Nephron (organoid): ENCODE measurements around the gene CEP192.
"Not testable (repeated sequence)": the region's sequence is repeated elsewhere in the genome, so short reads cannot be mapped to it uniquely, and the experiment has no call there.

Source experiments
- H3K27ac Mint-ChIP-seq, 3 experiments: 2 replicates each; pipeline ENCODE4 v1.8.0; 2020; ENCODE audit warnings: mixed read lengths in 3 of 3, mild to moderate bottlenecking in 2 of 3, moderate library complexity in 1 of 3
- H3K27me3 Mint-ChIP-seq: 2 replicates; pipeline ENCODE4 v1.8.0; 2021; ENCODE audit warnings: low read depth, mild to moderate bottlenecking, moderate library complexity, mixed read lengths
- H3K36me3 Mint-ChIP-seq: 2 replicates; pipeline ENCODE4 v1.8.0; 2020; ENCODE audit warnings: low read depth, mixed read lengths
- H3K4me1 Mint-ChIP-seq: 2 replicates; pipeline ENCODE4 v1.8.0; 2020; ENCODE audit warnings: mixed read lengths
- H3K4me3 Mint-ChIP-seq, 3 experiments: 2 replicates each; pipeline ENCODE4 v1.8.0; 2020; ENCODE audit warnings: mild to moderate bottlenecking in 3 of 3, mixed read lengths in 3 of 3, moderate library complexity in 2 of 3
- H3K9me3 Mint-ChIP-seq: 2 replicates; pipeline ENCODE4 v1.8.0; 2020; ENCODE audit warnings: mixed read lengths
- TF ChIP-seq, protein P1 (sequence below), 3 experiments: fragments of 200-600 bp; sonication (generic); IDR thresholded peaks; one replicate each; pipeline ENCODE4 v1.5.0; 2021; ENCODE audit warnings: antibody characterized with exemption in 3 of 3; ENCODE audit not compliant: unreplicated experiment in 3 of 3

The CEP192 gene

DNA sequence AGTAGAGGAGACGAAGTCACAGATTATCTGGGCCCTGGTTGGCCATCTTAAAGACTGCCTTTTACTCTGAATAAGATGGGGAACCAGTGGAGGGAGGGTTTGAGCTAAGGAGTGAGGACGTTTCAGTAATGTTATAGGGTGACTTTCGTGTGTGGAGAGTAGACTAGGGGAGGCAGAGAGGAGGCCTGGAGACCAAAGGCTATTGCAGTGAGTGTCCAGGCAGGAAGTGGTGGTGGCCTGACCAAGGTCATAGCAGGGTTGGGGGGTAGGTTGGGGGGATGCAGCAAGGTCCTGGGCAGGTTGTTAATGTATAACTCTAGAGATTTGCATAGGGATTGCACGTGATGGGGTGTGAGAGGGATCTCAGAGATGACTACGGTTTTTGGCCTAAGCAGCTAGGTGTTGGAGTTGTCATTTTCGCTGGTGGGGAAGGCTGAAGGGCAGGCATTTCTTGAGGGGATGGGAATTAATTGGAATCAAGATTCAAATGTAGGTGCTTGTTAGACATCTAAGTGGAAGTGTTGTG, 4.9 kb downstream of the CEP192 start:
- Mint-ChIP-seq H3K27ac (no peak overlapping the region), H3K27me3 (no peaks in the 10 kb centered on the region), H3K4me3 (no peak overlapping the region), H3K4me1 (peaks cover 23% of the 10 kb centered on the region), H3K36me3 (no peaks in the 10 kb centered on the region), H3K9me3 (no peaks in the 10 kb centered on the region)
- TF ChIP-seq, protein P1, sequence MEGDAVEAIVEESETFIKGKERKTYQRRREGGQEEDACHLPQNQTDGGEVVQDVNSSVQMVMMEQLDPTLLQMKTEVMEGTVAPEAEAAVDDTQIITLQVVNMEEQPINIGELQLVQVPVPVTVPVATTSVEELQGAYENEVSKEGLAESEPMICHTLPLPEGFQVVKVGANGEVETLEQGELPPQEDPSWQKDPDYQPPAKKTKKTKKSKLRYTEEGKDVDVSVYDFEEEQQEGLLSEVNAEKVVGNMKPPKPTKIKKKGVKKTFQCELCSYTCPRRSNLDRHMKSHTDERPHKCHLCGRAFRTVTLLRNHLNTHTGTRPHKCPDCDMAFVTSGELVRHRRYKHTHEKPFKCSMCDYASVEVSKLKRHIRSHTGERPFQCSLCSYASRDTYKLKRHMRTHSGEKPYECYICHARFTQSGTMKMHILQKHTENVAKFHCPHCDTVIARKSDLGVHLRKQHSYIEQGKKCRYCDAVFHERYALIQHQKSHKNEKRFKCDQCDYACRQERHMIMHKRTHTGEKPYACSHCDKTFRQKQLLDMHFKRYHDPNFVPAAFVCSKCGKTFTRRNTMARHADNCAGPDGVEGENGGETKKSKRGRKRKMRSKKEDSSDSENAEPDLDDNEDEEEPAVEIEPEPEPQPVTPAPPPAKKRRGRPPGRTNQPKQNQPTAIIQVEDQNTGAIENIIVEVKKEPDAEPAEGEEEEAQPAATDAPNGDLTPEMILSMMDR (IDR thresholded peaks at IDR 0.05; ENCODE audit: unreplicated experiment in 3 of 3) = no peak

DNA sequence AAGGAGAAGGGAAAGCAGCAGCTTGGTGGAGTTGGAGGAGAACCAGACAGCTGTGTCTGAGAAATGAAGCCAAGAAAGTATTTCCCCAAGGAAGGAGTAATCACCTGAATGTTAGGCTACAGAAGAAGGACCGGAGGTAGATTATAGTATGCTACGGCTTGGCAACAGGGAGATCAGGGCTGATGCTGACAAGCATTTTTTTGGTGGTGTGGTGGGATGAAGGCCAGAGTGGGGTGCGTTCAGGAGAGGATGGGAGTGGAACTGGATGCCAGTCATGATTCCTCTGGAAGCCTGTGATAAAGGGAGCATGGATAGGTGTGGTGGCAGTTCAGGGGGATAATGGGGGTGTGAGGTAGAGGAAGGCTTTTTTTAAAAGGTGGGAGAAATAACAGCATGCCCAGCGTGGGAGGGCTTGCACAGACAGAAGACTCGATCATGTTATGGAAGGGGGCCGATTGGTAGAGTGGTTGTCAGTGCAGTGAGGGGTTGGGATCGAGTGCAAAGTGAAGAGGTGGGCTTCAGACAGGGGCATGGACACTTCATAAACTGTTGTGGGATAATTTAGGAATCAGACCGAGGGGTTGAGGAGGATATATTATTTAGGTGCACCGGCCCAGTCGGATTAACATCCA, 5.6 kb downstream of the CEP192 start:
- TF ChIP-seq, protein P1 (IDR thresholded peaks at IDR 0.05; ENCODE audit: unreplicated experiment in 3 of 3) = no peak
- Mint-ChIP-seq H3K9me3 (no peaks in the 10 kb centered on the region), H3K36me3 (no peaks in the 10 kb centered on the region), H3K4me3 (no peak overlapping the region), H3K27me3 (no peaks in the 10 kb centered on the region), H3K27ac (no peak overlapping the region), H3K4me1 (peaks cover 23% of the 10 kb centered on the region)

DNA sequence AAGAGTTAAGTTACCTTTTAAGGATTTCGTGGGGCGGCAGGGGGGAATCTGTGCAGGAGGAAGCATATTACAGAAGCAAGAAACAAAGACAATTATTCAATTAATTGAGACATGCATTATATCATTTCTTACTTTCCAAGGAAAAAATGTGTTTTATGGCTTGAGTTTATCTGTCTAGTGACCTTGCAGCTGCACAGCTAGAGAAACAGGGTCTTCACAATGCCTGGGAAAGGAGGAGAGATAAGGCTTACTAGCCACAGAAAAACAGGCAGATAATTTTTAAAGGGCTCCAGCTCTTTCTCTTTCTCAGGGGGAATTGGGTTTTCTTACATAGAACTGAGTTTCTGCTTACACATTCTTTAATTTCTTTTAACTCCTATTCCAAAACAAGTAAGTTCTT, 6.2 kb downstream of the CEP192 start:
- H3K27ac Mint-ChIP-seq, H3K27me3 Mint-ChIP-seq, H3K36me3 Mint-ChIP-seq, H3K4me3 Mint-ChIP-seq, H3K9me3 Mint-ChIP-seq: not testable (repeated sequence)
- peaks cover 18% of the 10 kb centered on the region for H3K4me1 Mint-ChIP-seq

DNA sequence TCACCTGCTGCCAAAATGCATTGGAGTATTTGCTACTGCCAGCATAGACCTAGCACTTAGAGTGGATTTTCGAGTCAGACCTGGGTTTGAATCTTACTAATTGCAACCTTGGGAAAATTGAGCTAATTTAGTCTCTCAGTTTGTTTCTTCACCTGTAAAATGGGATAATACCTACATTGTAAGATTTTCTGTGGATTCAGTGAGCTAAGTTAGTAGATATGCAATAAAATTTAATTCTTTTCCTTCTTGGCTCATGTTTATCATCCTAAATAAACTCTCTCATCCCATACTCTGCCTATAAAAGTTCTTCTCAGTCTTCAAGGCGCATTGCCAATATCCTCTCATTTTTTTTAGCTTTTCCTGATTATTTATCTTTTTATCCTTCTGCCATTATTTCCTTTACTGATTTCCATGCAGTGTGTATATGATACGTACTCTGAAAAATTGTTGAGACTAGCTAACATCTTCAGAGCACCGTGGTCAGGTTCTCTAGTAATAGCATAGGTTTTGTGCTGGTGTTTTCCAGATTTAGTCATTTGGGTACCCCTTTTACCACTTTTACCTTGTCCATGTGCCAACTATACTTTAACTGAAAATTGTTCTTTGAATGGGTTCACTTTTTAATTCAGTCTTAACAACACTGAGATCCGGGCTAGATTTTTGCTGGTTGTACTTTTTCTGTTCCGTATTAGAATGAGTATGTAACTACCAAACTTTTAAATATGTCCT, 7.3 kb downstream of the CEP192 start:
- TF ChIP-seq, protein P1 (IDR thresholded peaks at IDR 0.05; ENCODE audit: unreplicated experiment in 3 of 3) = no peak
- Mint-ChIP-seq H3K4me3 (no peak overlapping the region), H3K36me3 (no peaks in the 10 kb centered on the region), H3K27me3 (no peaks in the 10 kb centered on the region), H3K9me3 (no peaks in the 10 kb centered on the region), H3K27ac (peak overlapping the region in 2 of 3 experiments; percentile 1 to 38), H3K4me1 (peaks cover 9% of the 10 kb centered on the region)

DNA sequence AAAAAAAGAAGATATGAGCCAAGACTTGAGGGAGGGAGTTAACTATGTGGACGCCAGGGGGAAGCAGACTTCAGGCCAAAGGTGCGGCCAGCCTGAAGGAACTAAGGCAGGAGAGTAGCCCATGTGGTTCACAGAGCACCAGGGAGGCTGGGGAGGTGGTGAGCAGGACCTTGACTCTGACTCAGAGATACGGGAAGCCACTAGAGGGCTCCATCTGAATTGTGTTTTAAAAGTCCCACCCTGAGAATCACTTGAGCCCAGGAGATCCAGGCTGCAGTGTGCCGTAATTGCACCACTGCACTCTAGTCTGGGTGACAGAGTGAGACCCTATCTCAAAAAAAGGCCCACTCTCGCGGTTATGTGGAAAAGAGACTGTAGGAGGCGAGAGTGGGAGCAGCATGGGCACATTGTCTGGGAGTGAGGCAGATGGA, 12.3 kb downstream of the CEP192 start:
- H3K4me1 Mint-ChIP-seq = peaks cover 4% of the 10 kb centered on the region
- no peaks in the 10 kb centered on the region for H3K9me3 Mint-ChIP-seq
- H3K4me3 Mint-ChIP-seq = no peak overlapping the region
- H3K27ac Mint-ChIP-seq = no peak overlapping the region
- TF ChIP-seq, protein P1 (IDR thresholded peaks at IDR 0.05; ENCODE audit: unreplicated experiment in 3 of 3) = peak; percentile 28 to 47 (median 29)
- no peaks in the 10 kb centered on the region for H3K27me3 Mint-ChIP-seq
- peaks cover 14% of the 10 kb centered on the region for H3K36me3 Mint-ChIP-seq

DNA sequence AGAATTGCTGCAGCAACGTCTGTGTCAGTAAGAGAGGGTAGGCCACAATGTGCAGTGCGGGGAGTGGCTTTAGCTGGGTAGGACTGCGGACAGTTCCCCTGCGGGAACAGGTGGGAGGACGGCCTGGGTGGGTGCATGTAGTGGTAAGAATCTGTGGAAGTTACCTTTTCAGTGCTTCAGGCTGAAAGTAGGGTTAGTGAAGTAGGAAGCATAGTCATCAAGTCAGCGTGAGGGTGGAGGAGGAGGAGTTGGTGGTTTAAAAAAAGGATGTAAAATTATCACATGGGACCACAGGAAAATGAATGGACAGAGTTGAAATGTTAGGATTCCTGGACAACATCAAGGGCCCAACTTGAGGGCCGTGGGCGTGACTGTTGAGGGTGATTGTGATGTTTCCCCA, 13.2 kb downstream of the CEP192 start:
- H3K36me3 Mint-ChIP-seq = peaks cover 19% of the 10 kb centered on the region
- no peaks in the 10 kb centered on the region for H3K27me3 Mint-ChIP-seq
- TF ChIP-seq, protein P1 (IDR thresholded peaks at IDR 0.05; ENCODE audit: unreplicated experiment in 3 of 3) = no peak
- no peaks in the 10 kb centered on the region for H3K4me1 Mint-ChIP-seq
- no peak overlapping the region for H3K4me3 Mint-ChIP-seq
- no peaks in the 10 kb centered on the region for H3K9me3 Mint-ChIP-seq
- H3K27ac Mint-ChIP-seq = no peak overlapping the region
